ENCODE data around the gene AHNAK. TPM values are rescaled to one million over a fixed set of nuclear protein-coding genes. Genes with fewer than 3 reads are reported as not detected.
A peak's percentile ranks its signal among the peaks of the same experiment; 100 is the strongest.

The AHNAK gene
- total RNA-seq, 1 experiment from 2014 or later: 73.0 TPM

DNA sequence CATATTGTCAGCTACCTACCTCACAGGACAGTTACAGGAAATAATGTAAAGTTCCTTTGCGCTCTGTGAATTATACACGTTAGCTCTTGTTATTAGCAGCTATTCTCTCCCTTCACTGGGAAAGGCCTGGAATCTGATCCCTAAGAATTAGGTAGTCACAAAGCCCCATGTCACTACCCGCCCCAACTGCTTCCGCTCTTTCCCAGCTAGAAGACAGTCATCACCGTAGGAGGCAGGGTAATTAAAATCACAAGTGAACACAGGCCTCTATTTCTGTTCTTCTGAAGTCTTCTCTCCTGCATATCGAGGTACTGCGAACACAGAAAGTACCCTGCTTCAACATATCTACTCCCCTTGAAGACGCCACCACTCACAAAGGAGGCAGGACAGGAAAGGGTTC lies 12.6 kb upstream of the AHNAK start:
- no peak overlapping the region for H3K4me3 ChIP-seq (ENCODE audit: low read depth, low read length, poor library complexity, severe bottlenecking)
- peaks cover 61% of the 10 kb centered on the region for H3K4me1 ChIP-seq (ENCODE audit: insufficient read depth, low read length, poor library complexity, severe bottlenecking)
- no TSS peak for BruUV-seq (replicated peaks)
- peaks cover 75% of the 10 kb centered on the region for H3K36me3 ChIP-seq (ENCODE audit: insufficient read depth, low read length, poor library complexity, severe bottlenecking)
- H3K27ac ChIP-seq (ENCODE audit: low read depth, low read length, poor library complexity, severe bottlenecking): peak overlapping the region; percentile 79
- H3K9me3 ChIP-seq (ENCODE audit: low read depth, low read length, poor library complexity, severe bottlenecking): no peaks in the 10 kb centered on the region
- ChIA-PET CTCF (interaction anchor here (0.7 to 3.1 kb wide), 6 partner anchors 13 to 164 kb away, joined by 3 to 41 read pairs (median 8); partner anchors contain the start of genes AHNAK and EEF1G), POLR2A (ENCODE audit: low non-redundant PET) (interaction anchor here (0.6 to 0.7 kb wide), 4 partner anchors 33 to 134 kb away, joined by 3 to 10 read pairs (median 5); partner anchors contain the start of genes C11orf98, CSKMT and TUT1)
- no peaks in the 10 kb centered on the region for H3K27me3 ChIP-seq (replicated peaks; ENCODE audit: insufficient read depth, low read depth, low read length, poor library complexity)
- intact Hi-C loops (cut with micrococcal nuclease; ENCODE audit: unreplicated experiment): no loop called here
- peak; percentile 93 for DNase-seq (ENCODE audit: low spot score)
- TF ChIP-seq, protein P1, sequence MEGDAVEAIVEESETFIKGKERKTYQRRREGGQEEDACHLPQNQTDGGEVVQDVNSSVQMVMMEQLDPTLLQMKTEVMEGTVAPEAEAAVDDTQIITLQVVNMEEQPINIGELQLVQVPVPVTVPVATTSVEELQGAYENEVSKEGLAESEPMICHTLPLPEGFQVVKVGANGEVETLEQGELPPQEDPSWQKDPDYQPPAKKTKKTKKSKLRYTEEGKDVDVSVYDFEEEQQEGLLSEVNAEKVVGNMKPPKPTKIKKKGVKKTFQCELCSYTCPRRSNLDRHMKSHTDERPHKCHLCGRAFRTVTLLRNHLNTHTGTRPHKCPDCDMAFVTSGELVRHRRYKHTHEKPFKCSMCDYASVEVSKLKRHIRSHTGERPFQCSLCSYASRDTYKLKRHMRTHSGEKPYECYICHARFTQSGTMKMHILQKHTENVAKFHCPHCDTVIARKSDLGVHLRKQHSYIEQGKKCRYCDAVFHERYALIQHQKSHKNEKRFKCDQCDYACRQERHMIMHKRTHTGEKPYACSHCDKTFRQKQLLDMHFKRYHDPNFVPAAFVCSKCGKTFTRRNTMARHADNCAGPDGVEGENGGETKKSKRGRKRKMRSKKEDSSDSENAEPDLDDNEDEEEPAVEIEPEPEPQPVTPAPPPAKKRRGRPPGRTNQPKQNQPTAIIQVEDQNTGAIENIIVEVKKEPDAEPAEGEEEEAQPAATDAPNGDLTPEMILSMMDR (conservative IDR thresholded peaks at IDR 0.05; ENCODE audit: low read depth, low read length): no peak
- no peak for TF ChIP-seq EZH2 (IDR thresholded peaks at IDR 0.05; ENCODE audit: borderline replicate concordance, low read depth, low read length, poor library complexity, severe bottlenecking)

DNA sequence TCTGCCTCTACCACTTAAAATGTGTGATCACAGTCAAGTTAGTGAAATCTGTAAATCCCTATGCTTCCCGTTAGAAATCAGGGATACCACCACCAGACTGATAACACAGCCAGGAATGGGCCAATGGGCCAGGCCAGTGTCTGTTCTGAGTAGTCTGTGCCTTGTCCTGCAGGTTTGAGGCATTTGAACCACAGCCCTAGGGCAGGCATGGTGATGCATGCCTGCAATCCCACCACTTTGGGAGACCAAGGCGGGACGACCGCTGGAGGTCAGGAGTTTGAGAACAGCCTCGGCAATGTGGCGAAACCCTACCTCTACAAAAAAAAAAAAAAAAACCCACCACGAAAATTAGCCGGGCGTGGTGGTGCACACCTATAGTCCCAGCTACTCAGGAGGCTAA lies 12.1 kb upstream of the AHNAK start:
- CTCF ChIA-PET: interaction anchor here (0.7 to 3.1 kb wide), 4 partner anchors 15 to 164 kb away, joined by 3 to 41 read pairs (median 16); partner anchors contain the start of gene EEF1G
- BruUV-seq (replicated peaks): no TSS peak
- peak overlapping the region; percentile 79 for H3K27ac ChIP-seq (ENCODE audit: low read depth, low read length, poor library complexity, severe bottlenecking)

GRCh38 chr11:62556875-62557631 lies 10.4 kb upstream of the AHNAK start:
- Histone ChIP-seq H3K4me3 (ENCODE audit: low read depth, low read length, poor library complexity, severe bottlenecking) (no peak overlapping the region), H3K9me3 (ENCODE audit: low read depth, low read length, poor library complexity, severe bottlenecking) (no peaks in the 10 kb centered on the region), H3K4me1 (ENCODE audit: insufficient read depth, low read length, poor library complexity, severe bottlenecking) (peaks cover 83% of the 10 kb centered on the region), H3K27ac (ENCODE audit: low read depth, low read length, poor library complexity, severe bottlenecking) (peak overlapping the region; percentile 77), H3K27me3 (replicated peaks; ENCODE audit: insufficient read depth, low read depth, low read length, poor library complexity) (no peaks in the 10 kb centered on the region), H3K36me3 (ENCODE audit: insufficient read depth, low read length, poor library complexity, severe bottlenecking) (peaks cover 53% of the 10 kb centered on the region)
- no TSS peak for BruUV-seq (replicated peaks)
- ChIA-PET CTCF (interaction anchor here (0.7 to 0.8 kb wide), 2 partner anchors 14 to 132 kb away, joined by 3 read pairs; no protein-coding TSS in a partner anchor), POLR2A (ENCODE audit: low non-redundant PET) (interaction anchor here (0.7 kb wide), 1 partner anchor 606 kb away, joined by 4 read pairs; no protein-coding TSS in a partner anchor)
- TF ChIP-seq, protein P1 (conservative IDR thresholded peaks at IDR 0.05; ENCODE audit: low read depth, low read length): no peak
- TF ChIP-seq EZH2 (IDR thresholded peaks at IDR 0.05; ENCODE audit: borderline replicate concordance, low read depth, low read length, poor library complexity, severe bottlenecking): no peak
- DNase-seq (ENCODE audit: low spot score): no peak
- intact Hi-C loops (cut with micrococcal nuclease; ENCODE audit: unreplicated experiment): no loop called here

More for the DNA sequence above, 12.1 kb upstream of the AHNAK start:
- Histone ChIP-seq H3K36me3 (ENCODE audit: insufficient read depth, low read length, poor library complexity, severe bottlenecking) (peaks cover 70% of the 10 kb centered on the region), H3K27me3 (replicated peaks; ENCODE audit: insufficient read depth, low read depth, low read length, poor library complexity) (no peaks in the 10 kb centered on the region), H3K4me1 (ENCODE audit: insufficient read depth, low read length, poor library complexity, severe bottlenecking) (peaks cover 66% of the 10 kb centered on the region), H3K4me3 (ENCODE audit: low read depth, low read length, poor library complexity, severe bottlenecking) (no peak overlapping the region), H3K9me3 (ENCODE audit: low read depth, low read length, poor library complexity, severe bottlenecking) (no peaks in the 10 kb centered on the region)
- POLR2A ChIA-PET (ENCODE audit: low non-redundant PET): interaction anchor here (0.6 to 0.7 kb wide), 2 partner anchors 33 to 134 kb away, joined by 3 to 5 read pairs; partner anchors contain the start of gene TUT1
- no peak for DNase-seq (ENCODE audit: low spot score)
- TF ChIP-seq, protein P1 (conservative IDR thresholded peaks at IDR 0.05; ENCODE audit: low read depth, low read length): no peak
- TF ChIP-seq EZH2 (IDR thresholded peaks at IDR 0.05; ENCODE audit: borderline replicate concordance, low read depth, low read length, poor library complexity, severe bottlenecking): no peak
- intact Hi-C loops (cut with micrococcal nuclease; ENCODE audit: unreplicated experiment): no loop called here

Measured in A673 (cell line).